Panc1 (cell line): ENCODE results near the gene TRIM3.

Experiments used
- POLR2AphosphoS5 ChIP-seq: IDR thresholded peaks from 2 replicates; pipeline ENCODE4 v1.6.1; 2012; ENCODE audit warnings: mild to moderate bottlenecking, low read depth, low read length, moderate library complexity
- REST ChIP-seq, 2 experiments: IDR thresholded peaks; 2 replicates each; pipeline ENCODE4 v1.6.1; 2011 to 2012; ENCODE audit warnings: low read depth in 2 of 2, control low read depth in 1 of 2, low read length in 1 of 2, mild to moderate bottlenecking in 1 of 2, moderate library complexity in 1 of 2; ENCODE audit not compliant: insufficient read depth in 1 of 2
- SIN3A ChIP-seq: IDR thresholded peaks from 2 replicates; pipeline ENCODE4 v1.6.1; 2012; ENCODE audit warnings: low read depth, mild to moderate bottlenecking, low read length, moderate library complexity, borderline replicate concordance; ENCODE audit not compliant: insufficient read depth
- TCF7L2 ChIP-seq: IDR thresholded peaks from 2 replicates; pipeline ENCODE4 v1.6.1; 2011; ENCODE audit warnings: mild to moderate bottlenecking, low read depth, low read length, inconsistent platforms
- TF ChIP-seq, protein P1 (sequence below): fragments of 450-650 bp; IDR thresholded peaks from 2 replicates; pipeline ENCODE4 v1.5.1; 2017; ENCODE audit warnings: mild to moderate bottlenecking

- TF ChIP-seq TCF7L2, result no peak
- TF ChIP-seq, protein P1, sequence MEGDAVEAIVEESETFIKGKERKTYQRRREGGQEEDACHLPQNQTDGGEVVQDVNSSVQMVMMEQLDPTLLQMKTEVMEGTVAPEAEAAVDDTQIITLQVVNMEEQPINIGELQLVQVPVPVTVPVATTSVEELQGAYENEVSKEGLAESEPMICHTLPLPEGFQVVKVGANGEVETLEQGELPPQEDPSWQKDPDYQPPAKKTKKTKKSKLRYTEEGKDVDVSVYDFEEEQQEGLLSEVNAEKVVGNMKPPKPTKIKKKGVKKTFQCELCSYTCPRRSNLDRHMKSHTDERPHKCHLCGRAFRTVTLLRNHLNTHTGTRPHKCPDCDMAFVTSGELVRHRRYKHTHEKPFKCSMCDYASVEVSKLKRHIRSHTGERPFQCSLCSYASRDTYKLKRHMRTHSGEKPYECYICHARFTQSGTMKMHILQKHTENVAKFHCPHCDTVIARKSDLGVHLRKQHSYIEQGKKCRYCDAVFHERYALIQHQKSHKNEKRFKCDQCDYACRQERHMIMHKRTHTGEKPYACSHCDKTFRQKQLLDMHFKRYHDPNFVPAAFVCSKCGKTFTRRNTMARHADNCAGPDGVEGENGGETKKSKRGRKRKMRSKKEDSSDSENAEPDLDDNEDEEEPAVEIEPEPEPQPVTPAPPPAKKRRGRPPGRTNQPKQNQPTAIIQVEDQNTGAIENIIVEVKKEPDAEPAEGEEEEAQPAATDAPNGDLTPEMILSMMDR, result no peak
- TF ChIP-seq REST (IDR thresholded peaks at IDR 0.05; ENCODE audit: insufficient read depth in 1 of 2, low read depth in 2 of 2, low read length in 1 of 2), result peak in 1 of 2 experiments; percentile 47; a peak in 1 of 4 replicates
- peak; percentile 96 for TF ChIP-seq POLR2AphosphoS5
- TF ChIP-seq SIN3A, result peak; percentile 90; the same call in 1 of the 2 replicates
Observed at GRCh38 chr11:6481012-6481923, 7.5 kb upstream of the TRIM3 start, which contains the start of the genes ARFIP2 and TIMM10B.
